ENCODE data around the gene CGA.

The CGA gene

GRCh38 chr6:87110636-87111035 lies 15.7 kb upstream of the CGA start (continued):
- TF ChIP-seq, protein P1, sequence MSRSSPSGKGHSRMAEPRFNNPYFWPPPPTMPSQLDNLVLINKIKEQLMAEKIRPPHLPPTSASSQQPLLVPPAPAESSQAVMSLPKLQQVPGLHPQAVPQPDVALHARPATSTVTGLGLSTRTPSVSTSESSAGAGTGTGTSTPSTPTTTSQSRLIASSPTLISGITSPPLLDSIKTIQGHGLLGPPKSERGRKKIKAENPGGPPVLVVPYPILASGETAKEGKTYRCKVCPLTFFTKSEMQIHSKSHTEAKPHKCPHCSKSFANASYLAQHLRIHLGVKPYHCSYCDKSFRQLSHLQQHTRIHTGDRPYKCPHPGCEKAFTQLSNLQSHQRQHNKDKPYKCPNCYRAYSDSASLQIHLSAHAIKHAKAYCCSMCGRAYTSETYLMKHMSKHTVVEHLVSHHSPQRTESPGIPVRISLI (tag by site-specific recombination; IDR thresholded peaks at IDR 0.05) = no peak
- TF ChIP-seq ZSCAN23 (tag by site-specific recombination; IDR thresholded peaks at IDR 0.05) (no peak), ZNF184 (tag by site-specific recombination; IDR thresholded peaks at IDR 0.05) (no peak), ZNF449 (tag by site-specific recombination; IDR thresholded peaks at IDR 0.05) (no peak), ZNF558 (tag by site-specific recombination; IDR thresholded peaks at IDR 0.05) (no peak), ZNF157 (tag by site-specific recombination; IDR thresholded peaks at IDR 0.05) (no peak), ZNF239 (tag by site-specific recombination; IDR thresholded peaks at IDR 0.05) (no peak), ZNF596 (tag by site-specific recombination; IDR thresholded peaks at IDR 0.05) (no peak), ZNF560 (tag by site-specific recombination; IDR thresholded peaks at IDR 0.05; ENCODE audit: borderline replicate concordance) (peak; percentile 62; the same call in 1 of the 2 replicates), ZNF23 (tag by site-specific recombination; IDR thresholded peaks at IDR 0.05; ENCODE audit: borderline replicate concordance) (no peak), ZNF211 (tag by site-specific recombination; IDR thresholded peaks at IDR 0.05; ENCODE audit: low read depth) (no peak), ZNF16 (tag by site-specific recombination; IDR thresholded peaks at IDR 0.05; ENCODE audit: low read depth) (no peak), ZXDB (tag by site-specific recombination; IDR thresholded peaks at IDR 0.05) (peak; percentile 40; the same call in 1 of the 2 replicates), HIC1 (tag by site-specific recombination; IDR thresholded peaks at IDR 0.05) (no peak), ZBTB48 (tag by site-specific recombination; IDR thresholded peaks at IDR 0.05) (no peak), YY1 (tag by site-specific recombination; IDR thresholded peaks at IDR 0.05) (no peak), ZNF529 (tag by site-specific recombination; IDR thresholded peaks at IDR 0.05; ENCODE audit: insufficient replicate concordance) (peak; percentile 17), ZNF426 (tag by site-specific recombination; IDR thresholded peaks at IDR 0.05) (peak; percentile 73), ZNF639 (tag by site-specific recombination; IDR thresholded peaks at IDR 0.05) (no peak), ZNF311 (tag by site-specific recombination; IDR thresholded peaks at IDR 0.05; ENCODE audit: borderline replicate concordance) (no peak)
- TF ChIP-seq, protein P2, sequence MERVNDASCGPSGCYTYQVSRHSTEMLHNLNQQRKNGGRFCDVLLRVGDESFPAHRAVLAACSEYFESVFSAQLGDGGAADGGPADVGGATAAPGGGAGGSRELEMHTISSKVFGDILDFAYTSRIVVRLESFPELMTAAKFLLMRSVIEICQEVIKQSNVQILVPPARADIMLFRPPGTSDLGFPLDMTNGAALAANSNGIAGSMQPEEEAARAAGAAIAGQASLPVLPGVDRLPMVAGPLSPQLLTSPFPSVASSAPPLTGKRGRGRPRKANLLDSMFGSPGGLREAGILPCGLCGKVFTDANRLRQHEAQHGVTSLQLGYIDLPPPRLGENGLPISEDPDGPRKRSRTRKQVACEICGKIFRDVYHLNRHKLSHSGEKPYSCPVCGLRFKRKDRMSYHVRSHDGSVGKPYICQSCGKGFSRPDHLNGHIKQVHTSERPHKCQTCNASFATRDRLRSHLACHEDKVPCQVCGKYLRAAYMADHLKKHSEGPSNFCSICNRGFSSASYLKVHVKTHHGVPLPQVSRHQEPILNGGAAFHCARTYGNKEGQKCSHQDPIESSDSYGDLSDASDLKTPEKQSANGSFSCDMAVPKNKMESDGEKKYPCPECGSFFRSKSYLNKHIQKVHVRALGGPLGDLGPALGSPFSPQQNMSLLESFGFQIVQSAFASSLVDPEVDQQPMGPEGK (tag by site-specific recombination; IDR thresholded peaks at IDR 0.05) = no peak
- TF ChIP-seq, protein P3, sequence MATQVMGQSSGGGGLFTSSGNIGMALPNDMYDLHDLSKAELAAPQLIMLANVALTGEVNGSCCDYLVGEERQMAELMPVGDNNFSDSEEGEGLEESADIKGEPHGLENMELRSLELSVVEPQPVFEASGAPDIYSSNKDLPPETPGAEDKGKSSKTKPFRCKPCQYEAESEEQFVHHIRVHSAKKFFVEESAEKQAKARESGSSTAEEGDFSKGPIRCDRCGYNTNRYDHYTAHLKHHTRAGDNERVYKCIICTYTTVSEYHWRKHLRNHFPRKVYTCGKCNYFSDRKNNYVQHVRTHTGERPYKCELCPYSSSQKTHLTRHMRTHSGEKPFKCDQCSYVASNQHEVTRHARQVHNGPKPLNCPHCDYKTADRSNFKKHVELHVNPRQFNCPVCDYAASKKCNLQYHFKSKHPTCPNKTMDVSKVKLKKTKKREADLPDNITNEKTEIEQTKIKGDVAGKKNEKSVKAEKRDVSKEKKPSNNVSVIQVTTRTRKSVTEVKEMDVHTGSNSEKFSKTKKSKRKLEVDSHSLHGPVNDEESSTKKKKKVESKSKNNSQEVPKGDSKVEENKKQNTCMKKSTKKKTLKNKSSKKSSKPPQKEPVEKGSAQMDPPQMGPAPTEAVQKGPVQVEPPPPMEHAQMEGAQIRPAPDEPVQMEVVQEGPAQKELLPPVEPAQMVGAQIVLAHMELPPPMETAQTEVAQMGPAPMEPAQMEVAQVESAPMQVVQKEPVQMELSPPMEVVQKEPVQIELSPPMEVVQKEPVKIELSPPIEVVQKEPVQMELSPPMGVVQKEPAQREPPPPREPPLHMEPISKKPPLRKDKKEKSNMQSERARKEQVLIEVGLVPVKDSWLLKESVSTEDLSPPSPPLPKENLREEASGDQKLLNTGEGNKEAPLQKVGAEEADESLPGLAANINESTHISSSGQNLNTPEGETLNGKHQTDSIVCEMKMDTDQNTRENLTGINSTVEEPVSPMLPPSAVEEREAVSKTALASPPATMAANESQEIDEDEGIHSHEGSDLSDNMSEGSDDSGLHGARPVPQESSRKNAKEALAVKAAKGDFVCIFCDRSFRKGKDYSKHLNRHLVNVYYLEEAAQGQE (tag by site-specific recombination; IDR thresholded peaks at IDR 0.05) = no peak
- TF ChIP-seq, protein P4, sequence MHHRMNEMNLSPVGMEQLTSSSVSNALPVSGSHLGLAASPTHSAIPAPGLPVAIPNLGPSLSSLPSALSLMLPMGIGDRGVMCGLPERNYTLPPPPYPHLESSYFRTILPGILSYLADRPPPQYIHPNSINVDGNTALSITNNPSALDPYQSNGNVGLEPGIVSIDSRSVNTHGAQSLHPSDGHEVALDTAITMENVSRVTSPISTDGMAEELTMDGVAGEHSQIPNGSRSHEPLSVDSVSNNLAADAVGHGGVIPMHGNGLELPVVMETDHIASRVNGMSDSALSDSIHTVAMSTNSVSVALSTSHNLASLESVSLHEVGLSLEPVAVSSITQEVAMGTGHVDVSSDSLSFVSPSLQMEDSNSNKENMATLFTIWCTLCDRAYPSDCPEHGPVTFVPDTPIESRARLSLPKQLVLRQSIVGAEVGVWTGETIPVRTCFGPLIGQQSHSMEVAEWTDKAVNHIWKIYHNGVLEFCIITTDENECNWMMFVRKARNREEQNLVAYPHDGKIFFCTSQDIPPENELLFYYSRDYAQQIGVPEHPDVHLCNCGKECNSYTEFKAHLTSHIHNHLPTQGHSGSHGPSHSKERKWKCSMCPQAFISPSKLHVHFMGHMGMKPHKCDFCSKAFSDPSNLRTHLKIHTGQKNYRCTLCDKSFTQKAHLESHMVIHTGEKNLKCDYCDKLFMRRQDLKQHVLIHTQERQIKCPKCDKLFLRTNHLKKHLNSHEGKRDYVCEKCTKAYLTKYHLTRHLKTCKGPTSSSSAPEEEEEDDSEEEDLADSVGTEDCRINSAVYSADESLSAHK (tag by site-specific recombination; IDR thresholded peaks at IDR 0.05) = no peak
- TF ChIP-seq, protein P5, sequence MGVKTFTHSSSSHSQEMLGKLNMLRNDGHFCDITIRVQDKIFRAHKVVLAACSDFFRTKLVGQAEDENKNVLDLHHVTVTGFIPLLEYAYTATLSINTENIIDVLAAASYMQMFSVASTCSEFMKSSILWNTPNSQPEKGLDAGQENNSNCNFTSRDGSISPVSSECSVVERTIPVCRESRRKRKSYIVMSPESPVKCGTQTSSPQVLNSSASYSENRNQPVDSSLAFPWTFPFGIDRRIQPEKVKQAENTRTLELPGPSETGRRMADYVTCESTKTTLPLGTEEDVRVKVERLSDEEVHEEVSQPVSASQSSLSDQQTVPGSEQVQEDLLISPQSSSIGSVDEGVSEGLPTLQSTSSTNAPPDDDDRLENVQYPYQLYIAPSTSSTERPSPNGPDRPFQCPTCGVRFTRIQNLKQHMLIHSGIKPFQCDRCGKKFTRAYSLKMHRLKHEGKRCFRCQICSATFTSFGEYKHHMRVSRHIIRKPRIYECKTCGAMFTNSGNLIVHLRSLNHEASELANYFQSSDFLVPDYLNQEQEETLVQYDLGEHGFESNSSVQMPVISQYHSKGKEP (tag by site-specific recombination; IDR thresholded peaks at IDR 0.05) = no peak
